IMR-90 (cell line): ENCODE data around the gene ADAMTS17. TPM values are rescaled to one million over a fixed set of nuclear protein-coding genes. Genes with fewer than 3 reads are reported as not detected.

Source experiments
- ATAC-seq: fragments of 200-7000 bp; cut with Tn5 transposase; 2 replicates; pipeline ENCODE4 v1.9.1; 2020; ENCODE audit warnings: low read depth, mild to moderate bottlenecking, moderate library complexity
- BruUV-seq: library from RNA; stranded (reverse); fragments of 400-500 nt; replicated peaks from 2 replicates; lab custom pipeline; 2021; lab: Mats Ljungman, UMichigan
- CTCF ChIA-PET: fragments of 300-600 bp; formaldehyde crosslinking; extraction: SDS; loops from one replicate; lab custom pipeline; 2021; ENCODE audit warnings: antibody characterized with exemption; lab: Yijun Ruan, JAX
- POLR2A ChIA-PET: fragments of 300-600 bp; sonication (Branson Sonifier 250); formaldehyde crosslinking; loops from one replicate; lab custom pipeline; 2022; ENCODE audit warnings: antibody characterized with exemption; ENCODE audit not compliant: unreplicated experiment; lab: Charles Lee
- DNase-seq: peaks from one replicate; pipeline ENCODE4 v3.0.0; 2013
- H2AFZ ChIP-seq: replicated peaks from 2 replicates; pipeline ENCODE3; 2013; ENCODE audit warnings: low read length, mild to moderate bottlenecking; ENCODE audit not compliant: poor library complexity
- H2AK5ac ChIP-seq: 2 replicates; pipeline ENCODE4 v1.6.1; 2013; ENCODE audit warnings: low read depth, low read length, inconsistent platforms
- H2AK9ac ChIP-seq: replicated peaks from 2 replicates; pipeline ENCODE3; 2013; ENCODE audit warnings: mild to moderate bottlenecking, low read depth, low read length, moderate library complexity; ENCODE audit not compliant: poor library complexity
- H2BK120ac ChIP-seq: 2 replicates; pipeline ENCODE4 v1.6.1; 2013; ENCODE audit warnings: low read depth, low read length, inconsistent platforms
- H2BK15ac ChIP-seq: 3 replicates; pipeline ENCODE4 v1.6.1; 2013; ENCODE audit warnings: low read depth, low read length, inconsistent platforms
- H2BK20ac ChIP-seq: 2 replicates; pipeline ENCODE4 v1.6.1; 2013; ENCODE audit warnings: low read depth, mild to moderate bottlenecking, inconsistent platforms, low read length, moderate library complexity
- H2BK5ac ChIP-seq: 2 replicates; pipeline ENCODE4 v1.6.1; 2013; ENCODE audit warnings: mild to moderate bottlenecking, low read depth, low read length, inconsistent platforms; ENCODE audit not compliant: poor library complexity, severe bottlenecking
- H3K14ac ChIP-seq: replicated peaks from 2 replicates; pipeline ENCODE4 v1.6.1; 2013; ENCODE audit warnings: low read depth, low read length, inconsistent platforms
- H3K18ac ChIP-seq: 2 replicates; pipeline ENCODE4 v1.6.1; 2013; ENCODE audit warnings: low read depth, low read length, control low read depth
- H3K23ac ChIP-seq: 2 replicates; pipeline ENCODE4 v1.6.1; 2013; ENCODE audit warnings: low read depth, low read length, inconsistent platforms
- H3K27ac ChIP-seq: 2 replicates; pipeline ENCODE4 v1.5.1; 2013; ENCODE audit warnings: mild to moderate bottlenecking, control low read depth, low read length; ENCODE audit not compliant: insufficient read depth
- H3K27me3 ChIP-seq: 2 replicates; pipeline ENCODE4 v1.6.1; 2013; ENCODE audit warnings: low read length; ENCODE audit not compliant: control insufficient read depth, insufficient read depth
- H3K36me3 ChIP-seq: 2 replicates; pipeline ENCODE4 v1.6.1; 2013; ENCODE audit warnings: low read length, mixed read lengths; ENCODE audit not compliant: control insufficient read depth, insufficient read depth
- H3K4ac ChIP-seq: 2 replicates; pipeline ENCODE4 v1.6.1; 2013; ENCODE audit warnings: low read depth, low read length, inconsistent platforms
- H3K4me1 ChIP-seq: 2 replicates; pipeline ENCODE4 v1.6.1; 2013; ENCODE audit warnings: low read length, mixed read lengths; ENCODE audit not compliant: control insufficient read depth, insufficient read depth
- H3K4me2 ChIP-seq: 2 replicates; pipeline ENCODE4 v1.6.1; 2013; ENCODE audit warnings: low read depth, mild to moderate bottlenecking, control low read depth, low read length, moderate library complexity
- H3K4me3 ChIP-seq: 2 replicates; pipeline ENCODE4 v1.5.1; 2013; ENCODE audit warnings: low read depth, mild to moderate bottlenecking, control low read depth, low read length, moderate library complexity; ENCODE audit not compliant: insufficient read depth
- H3K56ac ChIP-seq: 2 replicates; pipeline ENCODE4 v1.6.1; 2013; ENCODE audit warnings: low read length, inconsistent platforms; ENCODE audit not compliant: insufficient read depth; ENCODE audit errors: extremely low read depth
- H3K79me1 ChIP-seq, 2 experiments: 2 replicates each; pipeline ENCODE4 v1.6.1; 2013; ENCODE audit warnings: low read length in 2 of 2, inconsistent platforms in 1 of 2, low read depth in 1 of 2
- H3K9ac ChIP-seq: 2 replicates; pipeline ENCODE4 v1.6.1; 2013; ENCODE audit warnings: low read depth, low read length, control low read depth
- H3K9me1 ChIP-seq: 2 replicates; pipeline ENCODE4 v1.6.1; 2013; ENCODE audit warnings: low read length, inconsistent platforms; ENCODE audit not compliant: insufficient read depth
- H3K9me3 ChIP-seq: 2 replicates; pipeline ENCODE4 v1.6.1; 2013; ENCODE audit warnings: low read length; ENCODE audit not compliant: control insufficient read depth, insufficient read depth
- H4K20me1 ChIP-seq: 2 replicates; pipeline ENCODE4 v1.6.1; 2013; ENCODE audit warnings: low read length, inconsistent platforms; ENCODE audit not compliant: insufficient read depth
- H4K5ac ChIP-seq: 2 replicates; pipeline ENCODE4 v1.6.1; 2013; ENCODE audit warnings: mild to moderate bottlenecking, low read depth, low read length, control low read depth
- H4K8ac ChIP-seq, 2 experiments: 2 replicates each; pipeline ENCODE4 v1.6.1; 2013; ENCODE audit warnings: low read depth in 2 of 2, low read length in 2 of 2, control low read depth in 1 of 2, inconsistent platforms in 1 of 2
- H4K91ac ChIP-seq: 2 replicates; pipeline ENCODE4 v1.6.1; 2013; ENCODE audit warnings: low read depth, low read length, inconsistent platforms; ENCODE audit not compliant: insufficient read depth
- BHLHE40 ChIP-seq: fragments of 150-350 bp; IDR thresholded peaks from 2 replicates; pipeline ENCODE4 v1.6.1; 2016; ENCODE audit warnings: mild to moderate bottlenecking, low read depth, low read length
- CEBPB ChIP-seq: IDR thresholded peaks from 2 replicates; pipeline ENCODE4 v1.6.1; 2012; ENCODE audit warnings: low read depth, low read length, improper control_type of control experiment
- CHD1 ChIP-seq: IDR thresholded peaks from 2 replicates; pipeline ENCODE4 v1.6.1; 2012; ENCODE audit warnings: low read depth, low read length, improper control_type of control experiment
- FOS ChIP-seq: fragments of 150-350 bp; IDR thresholded peaks from 2 replicates; pipeline ENCODE4 v1.6.1; 2016; ENCODE audit warnings: low read depth, low read length
- MAFK ChIP-seq: IDR thresholded peaks from 2 replicates; pipeline ENCODE4 v1.6.1; 2012; ENCODE audit warnings: low read depth, low read length, improper control_type of control experiment
- MAZ ChIP-seq: IDR thresholded peaks from 2 replicates; pipeline ENCODE4 v1.6.1; 2012; ENCODE audit warnings: low read depth, mild to moderate bottlenecking, low read length, improper control_type of control experiment, moderate library complexity, borderline replicate concordance
- MXI1 ChIP-seq: IDR thresholded peaks from 2 replicates; pipeline ENCODE4 v1.6.1; 2012; ENCODE audit warnings: low read depth, mild to moderate bottlenecking, low read length, moderate library complexity, borderline replicate concordance
- NFE2L2 ChIP-seq: fragments of 150-350 bp; IDR thresholded peaks from 2 replicates; pipeline ENCODE4 v1.6.1; 2016; ENCODE audit warnings: low read depth, mild to moderate bottlenecking, low read length
- POLR2A ChIP-seq: IDR thresholded peaks from 2 replicates; pipeline ENCODE4 v1.6.1; 2012; ENCODE audit warnings: mild to moderate bottlenecking, low read depth, low read length
- RAD21 ChIP-seq: IDR thresholded peaks from 2 replicates; pipeline ENCODE4 v1.6.1; 2012; ENCODE audit warnings: low read length, improper control_type of control experiment
- RCOR1 ChIP-seq: IDR thresholded peaks from 2 replicates; pipeline ENCODE4 v1.6.1; 2012; ENCODE audit warnings: mild to moderate bottlenecking, low read length, improper control_type of control experiment; ENCODE audit not compliant: insufficient replicate concordance
- RFX5 ChIP-seq: IDR thresholded peaks from 2 replicates; pipeline ENCODE4 v1.8.0; 2012; ENCODE audit warnings: low read depth, mild to moderate bottlenecking, low read length, moderate library complexity
- SMC3 ChIP-seq: fragments of 150-350 bp; IDR thresholded peaks from 2 replicates; pipeline ENCODE4 v1.6.1; 2016; ENCODE audit warnings: low read depth, mild to moderate bottlenecking, antibody characterized with exemption, low read length, moderate library complexity
- WGBS, 2 experiments: methylation state at CpG; one replicate each; pipeline versions ENCODE4 v1.1.5 to v1.1.7; 2013; ENCODE audit warnings: missing lambda C conversion rate in 2 of 2; ENCODE audit not compliant: insufficient read length in 1 of 2; ENCODE audit errors: extremely low coverage in 2 of 2; 5-methylcytosine and 5-hydroxymethylcytosine counted together
- dilution Hi-C: fragments of 300-500 bp; cut with HindIII; formaldehyde crosslinking; loops from one replicate; pipeline ENCODE4 v1.14.3; 2018; ENCODE audit warnings: low sequenced_read_pairs; ENCODE audit not compliant: unreplicated experiment
- in situ Hi-C: fragments of 300-500 bp; cut with MboI; formaldehyde crosslinking; loops from 3 replicates; pipeline ENCODE4 v1.14.3; 2019; ENCODE audit warnings: low sequenced_read_pairs, inconsistent platforms, mixed read lengths
- intact Hi-C: fragments of 100-400 bp; cut with micrococcal nuclease; formaldehyde crosslinking; loops from 2 replicates; pipeline ENCODE4 v1.10.0; 2022
- polyA plus RNA-seq, 3 experiments: library from polyadenylated mRNA; depleted of rRNA; stranded (reverse); fragments of >200 nt; gene quantifications; 2 replicates each; pipeline ENCODE4 v1.2.3, GENCODE V29; 2012; ENCODE audit warnings: low replicate concordance in 1 of 3
- total RNA-seq: library from RNA; depleted of rRNA; stranded (reverse); fragments of >200 nt; gene quantifications from 2 replicates; pipeline ENCODE4 v1.2.3, GENCODE V29; 2012
- TF ChIP-seq, protein P1 (sequence below): conservative IDR thresholded peaks from 2 replicates; pipeline ENCODE4 v1.5.1; 2012; ENCODE audit warnings: mild to moderate bottlenecking, low read depth, low read length, improper control_type of control experiment
- TF ChIP-seq, protein P2 (sequence below): fragments of 150-350 bp; IDR thresholded peaks from 2 replicates; pipeline ENCODE4 v1.6.1; 2017; ENCODE audit warnings: mild to moderate bottlenecking, antibody characterized with exemption, low read length, low read depth
- TF ChIP-seq, protein P3 (sequence below): fragments of 150-350 bp; IDR thresholded peaks from 2 replicates; pipeline ENCODE4 v1.6.1; 2016; ENCODE audit warnings: low read depth, mild to moderate bottlenecking, low read length, moderate library complexity, borderline replicate concordance

The ADAMTS17 gene
- total and polyA plus RNA-seq, 2 of the 4 experiments (the other 2 are of a cell fraction): 0.03 TPM; not detected in 1

DNA sequence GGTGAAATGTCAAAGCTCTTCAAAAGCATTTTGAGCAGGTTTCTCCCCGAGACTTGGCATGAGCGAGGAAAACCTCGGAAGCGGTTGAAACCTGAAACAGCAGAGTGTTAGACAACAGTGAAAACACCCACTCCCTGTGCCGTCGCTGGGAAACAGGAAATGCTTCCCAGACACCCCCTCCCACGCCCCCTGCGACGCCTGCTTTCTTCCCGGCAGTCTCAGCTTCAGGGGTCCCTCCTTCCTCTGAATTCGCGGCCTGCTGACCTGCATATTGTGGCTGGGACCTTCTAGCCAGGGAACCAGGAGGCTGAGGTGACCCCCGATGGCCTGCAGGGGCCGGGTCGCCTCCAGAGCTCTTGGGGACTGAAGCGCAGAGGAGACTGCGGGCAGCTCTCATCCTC is 357.9 kb downstream of the ADAMTS17 start:
- H3K4me1 ChIP-seq: no peaks in the 10 kb centered on the region
- H3K9me3 ChIP-seq: peaks cover 36% of the 10 kb centered on the region
- TF ChIP-seq MAZ (no peak), SMC3 (no peak), MAFK (no peak), RFX5 (no peak), POLR2A (no peak), RAD21 (no peak), CHD1 (no peak), FOS (no peak), MXI1 (no peak), CEBPB (no peak), BHLHE40 (no peak), RCOR1 (no peak), NFE2L2 (no peak)
- TF ChIP-seq, protein P1, sequence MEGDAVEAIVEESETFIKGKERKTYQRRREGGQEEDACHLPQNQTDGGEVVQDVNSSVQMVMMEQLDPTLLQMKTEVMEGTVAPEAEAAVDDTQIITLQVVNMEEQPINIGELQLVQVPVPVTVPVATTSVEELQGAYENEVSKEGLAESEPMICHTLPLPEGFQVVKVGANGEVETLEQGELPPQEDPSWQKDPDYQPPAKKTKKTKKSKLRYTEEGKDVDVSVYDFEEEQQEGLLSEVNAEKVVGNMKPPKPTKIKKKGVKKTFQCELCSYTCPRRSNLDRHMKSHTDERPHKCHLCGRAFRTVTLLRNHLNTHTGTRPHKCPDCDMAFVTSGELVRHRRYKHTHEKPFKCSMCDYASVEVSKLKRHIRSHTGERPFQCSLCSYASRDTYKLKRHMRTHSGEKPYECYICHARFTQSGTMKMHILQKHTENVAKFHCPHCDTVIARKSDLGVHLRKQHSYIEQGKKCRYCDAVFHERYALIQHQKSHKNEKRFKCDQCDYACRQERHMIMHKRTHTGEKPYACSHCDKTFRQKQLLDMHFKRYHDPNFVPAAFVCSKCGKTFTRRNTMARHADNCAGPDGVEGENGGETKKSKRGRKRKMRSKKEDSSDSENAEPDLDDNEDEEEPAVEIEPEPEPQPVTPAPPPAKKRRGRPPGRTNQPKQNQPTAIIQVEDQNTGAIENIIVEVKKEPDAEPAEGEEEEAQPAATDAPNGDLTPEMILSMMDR: no peak
- TF ChIP-seq, protein P2, sequence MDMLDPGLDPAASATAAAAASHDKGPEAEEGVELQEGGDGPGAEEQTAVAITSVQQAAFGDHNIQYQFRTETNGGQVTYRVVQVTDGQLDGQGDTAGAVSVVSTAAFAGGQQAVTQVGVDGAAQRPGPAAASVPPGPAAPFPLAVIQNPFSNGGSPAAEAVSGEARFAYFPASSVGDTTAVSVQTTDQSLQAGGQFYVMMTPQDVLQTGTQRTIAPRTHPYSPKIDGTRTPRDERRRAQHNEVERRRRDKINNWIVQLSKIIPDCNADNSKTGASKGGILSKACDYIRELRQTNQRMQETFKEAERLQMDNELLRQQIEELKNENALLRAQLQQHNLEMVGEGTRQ: no peak
- TF ChIP-seq, protein P3, sequence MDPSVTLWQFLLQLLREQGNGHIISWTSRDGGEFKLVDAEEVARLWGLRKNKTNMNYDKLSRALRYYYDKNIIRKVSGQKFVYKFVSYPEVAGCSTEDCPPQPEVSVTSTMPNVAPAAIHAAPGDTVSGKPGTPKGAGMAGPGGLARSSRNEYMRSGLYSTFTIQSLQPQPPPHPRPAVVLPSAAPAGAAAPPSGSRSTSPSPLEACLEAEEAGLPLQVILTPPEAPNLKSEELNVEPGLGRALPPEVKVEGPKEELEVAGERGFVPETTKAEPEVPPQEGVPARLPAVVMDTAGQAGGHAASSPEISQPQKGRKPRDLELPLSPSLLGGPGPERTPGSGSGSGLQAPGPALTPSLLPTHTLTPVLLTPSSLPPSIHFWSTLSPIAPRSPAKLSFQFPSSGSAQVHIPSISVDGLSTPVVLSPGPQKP: no peak
- no peaks in the 10 kb centered on the region for H3K27me3 ChIP-seq
- DNase-seq (no peak), ATAC-seq (no peak)
- H2BK120ac ChIP-seq: no peak overlapping the region
- CTCF ChIA-PET: no interaction called here
- H2AK5ac ChIP-seq: no peak overlapping the region
- dilution Hi-C loops: no loop called here
- H2AK9ac ChIP-seq: no peak overlapping the region
- H3K14ac ChIP-seq: no peak overlapping the region
- no peak overlapping the region for H3K27ac ChIP-seq
- H3K18ac ChIP-seq: no peak overlapping the region
- H2BK20ac ChIP-seq: no peak overlapping the region
- no peak overlapping the region for H3K23ac ChIP-seq
- H3K9me1 ChIP-seq: no peaks in the 10 kb centered on the region
- H2BK15ac ChIP-seq: no peak overlapping the region
- H2BK5ac ChIP-seq: no peak overlapping the region
- no peaks in the 10 kb centered on the region for H3K79me1 ChIP-seq
- no peak overlapping the region for H3K4me2 ChIP-seq
- no peak overlapping the region for H3K9ac ChIP-seq
- H3K4me3 ChIP-seq: no peak overlapping the region
- H3K56ac ChIP-seq: no peak overlapping the region
- 51% methylated on average over 4 of the region's 17 CpGs; no CpG with 5 or more reads in 1 of the 2 experiments for WGBS, 2 experiments
- H4K8ac ChIP-seq: no peak overlapping the region
- no peak overlapping the region for H4K5ac ChIP-seq
- no peak overlapping the region for H4K91ac ChIP-seq
- no TSS peak for BruUV-seq
- POLR2A ChIA-PET: no interaction called here
- H4K20me1 ChIP-seq: no peaks in the 10 kb centered on the region
- intact Hi-C loops: no loop called here
- no peak overlapping the region for H3K4ac ChIP-seq
- in situ Hi-C loops: no loop called here
- H2AFZ ChIP-seq: no peak overlapping the region
- no peaks in the 10 kb centered on the region for H3K36me3 ChIP-seq
